Muscle of back (tissue), 13 donors: ENCODE results near the gene FHL2. TPM values are rescaled to one million over a fixed set of nuclear protein-coding genes. Genes with fewer than 3 reads are reported as not detected.
A peak's percentile ranks its signal among the peaks of the same experiment; 100 is the strongest.

Experiments used
- DNase-seq, 3 donors: peaks; one replicate each; pipeline versions ENCODE4 v3.0.0 to v3.0.0-alpha.2; 2013
- long read RNA-seq, 9 donors: transcript quantifications; one replicate each; lab custom pipeline, GENCODE V29; 2026
- polyA plus RNA-seq, 10 donors: library from polyadenylated mRNA; unstranded; fragments of 120-200 nt; gene quantifications; one replicate each; pipeline ENCODE4 v1.2.1, GENCODE V29; 2013; ENCODE audit not compliant: insufficient read length in 10 of 10

Gene FHL2
- polyA plus RNA-seq: 10 to 100 TPM; 31.8 to 55.0 (median 42.9) TPM
- long read RNA-seq, donor 1, transcript FHL2-205 (6 exons, 1,531 nt): major isoform, 6 of 24 reads
- long read RNA-seq, donor 1, partial matches to known transcripts: 9 of 24 reads
- long read RNA-seq, donor 1, other reads (novel, unspliced or antisense): 0 of 24 reads
- long read RNA-seq, donor 2, transcript FHL2-205 (6 exons, 1,531 nt): major isoform, 6 of 14 reads
- long read RNA-seq, donor 2, partial matches to known transcripts: 0 of 14 reads
- long read RNA-seq, donor 2, other reads (novel, unspliced or antisense): 0 of 14 reads
- long read RNA-seq, donor 3: 0 reads
- long read RNA-seq, donor 4, transcript FHL2-205 (6 exons, 1,531 nt): major isoform, 6 of 9 reads
- long read RNA-seq, donor 4, partial matches to known transcripts: 0 of 9 reads
- long read RNA-seq, donor 4, other reads (novel, unspliced or antisense): 0 of 9 reads
- long read RNA-seq, donor 5, transcript FHL2-205 (6 exons, 1,531 nt): major isoform, 6 of 16 reads
- long read RNA-seq, donor 5, partial matches to known transcripts: 0 of 16 reads
- long read RNA-seq, donor 5, other reads (novel, unspliced or antisense): 0 of 16 reads
- long read RNA-seq, donor 6, transcript FHL2-205 (6 exons, 1,531 nt): major isoform, 7 of 19 reads
- long read RNA-seq, donor 6, partial matches to known transcripts: 0 of 19 reads
- long read RNA-seq, donor 6, other reads (novel, unspliced or antisense): 0 of 19 reads
- long read RNA-seq, donor 7, full-length matches to known transcripts: 8 of 8 reads
- long read RNA-seq, donor 7, partial matches to known transcripts: 0 of 8 reads
- long read RNA-seq, donor 7, other reads (novel, unspliced or antisense): 0 of 8 reads
- long read RNA-seq, donor 8, full-length matches to known transcripts: 8 of 8 reads
- long read RNA-seq, donor 8, partial matches to known transcripts: 0 of 8 reads
- long read RNA-seq, donor 8, other reads (novel, unspliced or antisense): 0 of 8 reads
- long read RNA-seq, donor 9, partial matches to known transcripts: 0 of 4 reads
- long read RNA-seq, donor 9, other reads (novel, unspliced or antisense): 0 of 4 reads

GRCh38 chr2:105398336-105399206 lies at the start of gene FHL2:
Gene FHL2, minus strand, starts transcription at chr2:105399051. Its CDS starts 12,535 bp downstream, at chr2:105386516.
- DNase-seq: peak; percentile 82 to 92 (median 84)

GRCh38 chr2:105447476-105447875 lies 48.6 kb upstream of the FHL2 start:
- no peak for DNase-seq

- DNase-seq: peak in 1 of 3 donors; percentile 22
Observed at GRCh38 chr2:105446501-105446900, 47.6 kb upstream of the FHL2 start.

- peak in 1 of 3 donors; percentile 34 for DNase-seq
Observed at GRCh38 chr2:105445976-105446375, 47.1 kb upstream of the FHL2 start.

- DNase-seq: no peak
Observed at GRCh38 chr2:105445498-105445897, 46.6 kb upstream of the FHL2 start.

GRCh38 chr2:105443617-105444598 lies 45.1 kb upstream of the FHL2 start:
- no peak for DNase-seq

- DNase-seq: no peak
Observed at GRCh38 chr2:105442721-105443120, 43.9 kb upstream of the FHL2 start.

GRCh38 chr2:105442056-105442455 lies 43.2 kb upstream of the FHL2 start:
- DNase-seq: no peak

- no peak for DNase-seq
Observed at GRCh38 chr2:105439141-105439540, 40.3 kb upstream of the FHL2 start.

- peak; percentile 74 to 80 (median 80) for DNase-seq
Observed at GRCh38 chr2:105438104-105438929, 39.5 kb upstream of the FHL2 start.

GRCh38 chr2:105437708-105438103 lies 38.9 kb upstream of the FHL2 start:
- DNase-seq: peak in 2 of 3 donors; percentile 34 to 59

GRCh38 chr2:105432749-105433148 lies 33.9 kb upstream of the FHL2 start:
- DNase-seq: no peak

- DNase-seq: no peak
Observed at GRCh38 chr2:105432044-105432399, 33.2 kb upstream of the FHL2 start.

GRCh38 chr2:105431367-105432043 lies 32.7 kb upstream of the FHL2 start:
- peak; percentile 57 to 78 (median 69) for DNase-seq

GRCh38 chr2:105428387-105429018 lies 29.7 kb upstream of the FHL2 start:
- no peak for DNase-seq

GRCh38 chr2:105427485-105427884 lies 28.6 kb upstream of the FHL2 start:
- no peak for DNase-seq

GRCh38 chr2:105426626-105427292 lies 27.9 kb upstream of the FHL2 start:
- no peak for DNase-seq
